HG02623 (cell line): ENCODE data around the gene PCNX2.

Experiments used
- ATAC-seq: cut with Tn5 transposase; IDR thresholded peaks from one replicate; pipeline ENCODE4 v1.9.1; 2021; ENCODE audit warnings: moderate library complexity; ENCODE audit not compliant: unreplicated experiment

The PCNX2 gene, protein sequence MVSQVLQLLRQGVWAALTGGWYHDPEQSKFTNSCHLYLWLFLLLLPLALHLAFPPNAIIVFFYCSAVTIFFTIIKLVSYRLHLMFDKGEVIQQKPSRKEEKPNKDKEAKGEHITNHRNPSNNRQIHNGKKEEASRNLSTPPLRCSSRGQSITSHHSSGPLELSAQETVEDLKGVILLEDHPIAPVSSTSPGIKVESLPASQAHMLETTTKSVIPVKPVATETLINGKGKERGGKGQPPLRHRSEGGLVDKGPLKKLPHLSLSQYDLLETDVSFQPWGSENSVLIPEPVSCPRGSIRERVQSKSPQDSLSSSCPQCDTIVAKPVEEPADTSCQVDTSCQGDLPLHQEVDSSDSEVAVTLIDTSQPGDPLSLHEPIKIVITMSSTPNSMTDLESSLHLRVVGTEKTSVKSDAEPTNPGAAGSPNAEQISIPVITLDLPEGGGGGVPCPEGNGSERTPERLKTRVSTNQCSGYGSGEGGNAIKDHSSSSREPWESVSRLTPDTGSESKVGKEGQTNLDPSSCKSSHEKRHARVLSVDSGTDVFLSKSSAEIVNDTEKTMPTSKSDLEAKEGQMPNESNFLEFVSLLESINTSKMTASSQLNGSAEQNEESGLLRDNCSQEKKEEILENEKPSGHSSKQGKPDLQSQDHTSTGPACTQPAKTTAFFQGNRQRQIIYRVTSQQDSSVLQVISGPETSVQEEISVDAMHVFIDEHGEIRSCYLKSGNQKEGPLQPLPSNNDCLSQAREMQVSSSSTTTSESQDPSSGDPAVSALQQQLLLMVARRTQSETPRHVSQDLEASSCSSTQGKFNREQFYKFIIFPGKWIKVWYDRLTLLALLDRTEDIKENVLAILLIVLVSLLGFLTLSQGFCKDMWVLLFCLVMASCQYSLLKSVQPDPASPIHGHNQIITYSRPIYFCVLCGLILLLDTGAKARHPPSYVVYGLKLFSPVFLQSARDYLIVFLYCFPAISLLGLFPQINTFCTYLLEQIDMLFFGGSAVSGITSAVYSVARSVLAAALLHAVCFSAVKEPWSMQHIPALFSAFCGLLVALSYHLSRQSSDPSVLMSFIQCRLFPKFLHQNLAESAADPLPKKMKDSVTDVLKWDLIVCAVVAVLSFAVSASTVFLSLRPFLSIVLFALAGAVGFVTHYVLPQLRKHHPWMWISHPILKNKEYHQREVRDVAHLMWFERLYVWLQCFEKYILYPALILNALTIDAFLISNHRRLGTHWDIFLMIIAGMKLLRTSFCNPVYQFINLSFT (N-terminal part only)

DNA sequence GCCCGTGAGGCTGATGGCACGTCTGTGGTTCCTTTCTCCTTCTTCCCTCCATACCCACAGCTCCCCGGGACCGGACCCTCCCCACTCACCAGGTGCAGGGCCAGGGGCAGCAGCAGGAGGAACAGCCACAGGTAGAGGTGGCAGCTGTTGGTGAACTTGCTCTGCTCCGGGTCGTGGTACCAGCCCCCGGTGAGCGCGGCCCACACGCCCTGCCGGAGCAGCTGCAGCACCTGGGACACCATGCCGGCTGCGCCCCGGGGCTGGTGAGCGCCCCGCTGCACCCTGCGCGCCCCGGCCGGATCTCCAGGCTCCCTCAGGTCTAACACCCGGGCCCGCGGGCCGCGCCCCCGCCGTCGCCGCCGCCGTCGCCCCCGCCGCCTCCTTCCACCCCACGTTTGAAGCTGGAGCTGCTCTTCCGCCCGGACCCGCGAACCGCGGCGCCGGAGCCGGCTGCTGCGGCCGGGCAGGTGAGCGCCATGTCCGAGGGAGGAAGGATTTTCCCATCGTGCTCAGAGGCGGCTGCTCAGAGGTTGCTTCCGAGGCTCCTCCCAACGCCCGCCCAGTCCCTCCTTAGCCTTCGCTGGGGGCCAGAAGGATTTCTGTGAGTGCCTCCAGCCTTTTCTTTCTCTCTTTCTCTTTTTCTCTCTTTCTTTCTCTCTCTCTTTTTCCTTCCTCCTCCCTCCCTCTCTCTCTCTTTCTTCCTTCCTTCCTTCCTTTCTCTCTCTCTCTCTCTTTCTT lies at the start of gene PCNX2:
Gene PCNX2 (minus strand): TSS at position 489 of the 738 bp plus-strand sequence. CDS start 247 bp downstream, at position 242.
- ATAC-seq = peak; percentile 94

GRCh38 chr1:233343262-233343661 lies 47.7 kb upstream of the PCNX2 start:
- ATAC-seq = no peak

DNA sequence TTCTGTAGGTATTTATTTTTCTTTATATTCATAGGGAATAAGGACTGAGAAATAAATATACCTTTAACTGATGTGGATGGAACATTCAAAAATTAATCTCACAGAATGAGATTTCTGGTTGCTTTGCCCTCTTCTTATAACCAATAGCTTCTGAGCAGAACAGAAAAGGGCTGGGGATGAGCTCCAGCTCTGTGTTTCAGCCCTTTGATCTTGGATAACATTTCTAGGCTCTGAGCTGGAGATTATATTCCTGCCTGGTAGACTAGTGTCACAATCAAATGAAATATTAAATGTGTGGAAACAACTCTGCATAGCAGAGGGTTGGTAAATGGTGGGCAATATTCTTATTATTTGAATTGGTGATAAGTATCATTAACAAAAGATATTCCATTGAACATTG lies 46.6 kb upstream of the PCNX2 start:
- ATAC-seq = no peak

DNA sequence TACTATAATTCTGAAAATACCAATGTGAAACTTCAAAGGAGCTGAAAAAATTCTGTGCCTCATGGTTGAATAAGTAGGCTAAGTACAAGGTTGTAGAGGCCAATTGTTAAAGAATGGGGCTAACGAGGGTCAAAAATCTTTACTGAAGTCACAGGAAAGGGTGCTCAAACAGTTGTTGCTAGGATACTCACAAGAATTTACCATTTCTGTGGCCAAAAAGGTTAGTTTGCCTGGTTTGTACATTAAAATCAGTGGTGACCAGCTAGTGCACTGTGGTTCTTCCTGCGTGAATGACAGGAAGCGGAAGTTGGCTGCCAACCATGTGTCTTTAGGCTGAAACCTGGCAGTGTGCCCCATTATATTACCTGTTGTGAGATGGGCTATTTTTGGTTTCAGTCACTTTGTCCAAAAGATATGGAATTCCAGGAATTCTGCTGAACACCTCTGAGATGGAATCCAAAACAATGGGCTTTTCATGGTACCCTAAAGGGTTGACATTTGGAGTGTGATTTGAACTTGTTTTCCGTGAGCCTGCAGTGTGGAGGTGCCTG lies 45.5 kb upstream of the PCNX2 start:
- ATAC-seq = no peak

DNA sequence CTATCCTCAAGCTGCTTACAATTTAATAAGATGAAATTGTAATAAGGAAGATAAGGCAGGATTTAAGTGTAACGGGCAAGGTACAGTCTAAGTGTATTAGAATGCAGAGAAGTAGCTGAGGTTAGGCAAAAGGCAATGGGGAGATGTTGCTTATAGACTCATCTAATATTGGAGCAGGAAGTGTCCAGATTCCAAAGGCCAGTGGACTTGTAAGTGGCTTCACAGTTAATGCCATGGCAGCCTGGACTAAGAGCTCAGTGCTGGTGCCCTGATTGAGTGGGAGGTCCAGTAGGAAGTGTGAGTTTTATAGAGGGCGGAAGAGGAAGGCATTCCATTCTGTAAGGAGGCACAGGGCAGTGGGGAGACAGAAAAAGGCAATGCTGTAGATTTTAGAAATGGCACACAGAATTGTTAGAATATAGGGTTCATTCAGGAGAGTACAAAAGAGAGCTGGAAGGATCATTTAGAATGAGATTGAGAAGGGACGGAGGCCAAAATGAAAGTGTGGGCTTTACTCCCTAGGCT lies 44.6 kb upstream of the PCNX2 start:
- ATAC-seq = no peak

DNA sequence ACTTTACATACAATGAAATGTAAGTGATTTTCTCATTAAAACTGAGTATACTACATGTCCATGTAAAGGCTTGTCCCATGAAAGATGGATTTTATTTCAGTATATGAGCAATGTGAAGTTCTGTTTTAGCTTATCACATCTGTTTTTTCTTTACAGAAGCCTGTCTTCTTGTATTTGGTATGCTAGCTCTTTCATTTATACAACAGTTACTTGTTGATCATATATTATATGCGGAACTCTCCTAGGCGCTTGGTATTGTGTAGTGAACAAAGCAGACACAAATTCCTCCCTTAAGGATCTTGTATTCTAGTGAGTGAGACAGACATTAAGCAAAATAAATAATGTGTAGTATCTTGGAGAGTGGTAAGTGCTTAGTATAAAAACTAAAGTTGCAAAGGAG lies 42.6 kb upstream of the PCNX2 start:
- no peak for ATAC-seq

GRCh38 chr1:233337505-233337904 lies 42.0 kb upstream of the PCNX2 start:
- no peak for ATAC-seq

- no peak for ATAC-seq
Observed at GRCh38 chr1:233336554-233337456, 41.3 kb upstream of the PCNX2 start.

- ATAC-seq = no peak
Observed at GRCh38 chr1:233334092-233334491, 38.6 kb upstream of the PCNX2 start.

- ATAC-seq = no peak
Observed at GRCh38 chr1:233333086-233333485, 37.6 kb upstream of the PCNX2 start.

DNA sequence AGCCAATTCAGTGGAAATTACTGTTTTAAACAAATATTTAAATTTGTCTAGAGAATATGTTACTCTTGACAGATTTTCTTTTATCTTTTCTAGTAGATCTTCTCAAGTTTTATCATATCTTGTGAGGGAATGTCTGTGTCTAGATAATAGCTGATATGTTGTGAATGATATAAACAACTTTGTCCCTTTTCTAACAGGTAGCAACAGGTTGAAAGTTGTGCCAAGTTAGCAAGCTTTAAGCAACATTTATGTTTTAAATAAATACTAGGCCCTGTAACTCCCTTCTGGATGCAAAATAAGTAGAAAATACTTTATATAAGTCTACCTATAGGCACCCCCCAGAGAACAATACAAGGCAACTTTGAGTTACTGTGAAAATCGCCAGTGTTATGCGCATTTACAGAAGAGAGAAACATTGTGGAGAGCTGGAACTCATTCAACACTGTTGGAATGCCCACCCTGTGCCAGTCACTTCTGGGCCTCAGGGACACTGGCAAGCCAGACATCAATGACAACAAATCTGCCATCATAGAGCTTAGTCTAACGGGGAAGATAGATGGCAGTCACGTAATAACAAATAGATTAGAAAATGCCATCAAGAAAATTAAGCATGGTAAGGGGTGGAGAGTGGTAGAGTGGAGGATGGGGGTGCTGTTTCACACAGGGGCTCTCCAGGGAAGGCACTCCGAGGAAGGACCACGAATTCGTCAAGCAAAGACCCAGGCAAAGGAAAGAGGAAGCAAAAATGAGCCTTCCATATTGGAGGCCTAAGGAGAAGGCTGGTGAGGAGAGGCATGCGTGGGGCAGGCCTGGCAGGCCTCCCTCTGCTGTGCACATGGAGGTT lies 36.4 kb upstream of the PCNX2 start:
- ATAC-seq = no peak

- ATAC-seq = peak; percentile 9
Observed at GRCh38 chr1:233328142-233328921, 32.8 kb upstream of the PCNX2 start.

DNA sequence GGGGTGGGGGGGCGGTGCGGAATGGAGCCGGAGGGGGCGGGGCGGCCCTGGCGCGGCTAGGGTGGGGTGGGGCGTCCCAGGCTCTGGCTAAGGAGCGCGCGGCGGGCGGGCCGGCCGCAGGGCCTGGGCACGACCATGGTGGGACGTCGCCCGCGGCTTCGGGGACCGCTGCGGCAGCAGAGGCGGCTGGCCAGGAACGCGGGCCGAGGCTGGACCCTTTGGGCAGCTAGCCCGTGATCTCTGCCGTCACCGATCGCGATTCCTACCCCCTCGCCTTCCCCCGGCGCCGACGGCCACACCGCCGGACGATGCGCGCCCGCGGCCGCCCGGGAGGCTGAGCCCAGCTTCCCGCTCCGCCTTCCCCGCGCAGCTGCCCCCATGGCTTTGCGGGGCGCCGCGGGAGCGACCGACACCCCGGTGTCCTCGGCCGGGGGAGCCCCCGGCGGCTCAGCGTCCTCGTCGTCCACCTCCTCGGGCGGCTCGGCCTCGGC lies 32.2 kb upstream of the PCNX2 start, which contains the start of gene MAP3K21:
Gene MAP3K21 (plus strand): TSS at position 74 of the 491 bp plus-strand sequence. CDS start 305 bp downstream, at position 379.
- peak; percentile 36 for ATAC-seq

DNA sequence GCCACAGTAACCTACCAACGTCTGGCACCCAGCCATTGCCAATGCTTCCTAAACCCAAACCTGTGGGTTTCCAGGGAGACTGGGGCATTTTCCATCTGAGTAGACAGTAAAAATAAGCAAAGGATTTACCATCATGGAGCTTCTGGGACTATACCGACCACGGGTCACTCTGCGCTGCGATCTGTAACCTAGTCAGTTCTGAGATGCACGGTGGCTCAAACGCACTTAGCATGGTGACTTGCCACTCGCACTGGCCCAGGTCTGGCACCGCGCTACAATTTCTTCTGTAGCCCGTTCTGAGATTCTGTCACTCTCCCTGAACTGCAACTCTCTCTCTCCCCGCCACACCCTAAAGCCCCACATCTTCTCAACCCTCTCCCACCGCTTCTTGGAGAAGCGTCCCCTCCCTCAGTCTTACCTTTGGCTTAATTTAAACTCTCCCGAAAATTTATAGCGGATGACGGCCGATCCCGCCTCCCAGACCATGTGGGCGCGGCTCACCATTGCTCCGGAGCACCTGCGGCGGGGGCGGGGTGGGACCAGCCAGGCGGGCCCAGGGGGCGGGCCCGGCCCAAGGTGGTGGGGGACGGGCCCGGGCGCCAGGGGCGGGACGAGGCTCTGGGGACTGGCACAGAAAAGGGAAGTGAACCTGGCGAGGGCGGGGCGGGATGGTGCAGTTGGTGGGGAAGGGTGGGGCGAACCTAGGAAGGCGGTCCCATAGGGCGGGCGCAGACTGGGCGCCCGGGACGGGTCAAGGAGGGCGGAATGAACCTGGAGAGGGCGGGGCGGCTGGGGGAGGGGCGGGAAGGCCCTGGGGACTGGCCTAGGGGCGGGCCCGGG lies 31.5 kb upstream of the PCNX2 start:
- ATAC-seq = peak; percentile 91

GRCh38 chr1:233326319-233326718 lies 30.8 kb upstream of the PCNX2 start:
- no peak for ATAC-seq

DNA sequence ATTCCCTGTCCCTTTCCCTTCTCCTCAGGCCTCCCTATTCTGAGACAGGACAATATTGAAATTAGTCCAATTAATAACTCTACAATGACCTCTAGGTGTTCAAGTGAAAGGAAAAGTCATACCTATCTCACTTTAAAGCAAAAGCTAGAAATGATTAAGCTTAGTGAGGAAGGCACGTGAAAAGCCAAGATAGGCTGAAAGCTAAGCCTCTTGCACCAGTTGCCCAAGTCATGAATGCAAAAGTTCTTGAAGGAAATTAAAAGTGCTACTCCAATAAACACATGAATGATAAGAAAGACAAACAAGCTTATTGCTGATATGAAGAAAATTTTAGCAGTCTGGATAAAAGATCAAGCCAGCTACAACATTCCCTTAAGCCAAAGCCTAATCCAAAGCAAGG lies 28.2 kb upstream of the PCNX2 start:
- no peak for ATAC-seq
